Stimulated activated CD8-positive, alpha-beta memory T cell treated with anti-CD3 and anti-CD28 coated beads, Interleukin-2, amount 100 ng/mL, for 1 hour (primary cell): ENCODE measurements around the gene CAMKMT.
"Not testable (repeated sequence)": the region's sequence is repeated elsewhere in the genome, so short reads cannot be mapped to it uniquely, and the experiment has no call there.

Experiments
- DNase-seq, 2 donors: peaks; one replicate each; pipeline ENCODE4 v3.0.0-alpha.2; 2020; ENCODE audit warnings: low read depth in 2 of 2

The CAMKMT gene

DNA sequence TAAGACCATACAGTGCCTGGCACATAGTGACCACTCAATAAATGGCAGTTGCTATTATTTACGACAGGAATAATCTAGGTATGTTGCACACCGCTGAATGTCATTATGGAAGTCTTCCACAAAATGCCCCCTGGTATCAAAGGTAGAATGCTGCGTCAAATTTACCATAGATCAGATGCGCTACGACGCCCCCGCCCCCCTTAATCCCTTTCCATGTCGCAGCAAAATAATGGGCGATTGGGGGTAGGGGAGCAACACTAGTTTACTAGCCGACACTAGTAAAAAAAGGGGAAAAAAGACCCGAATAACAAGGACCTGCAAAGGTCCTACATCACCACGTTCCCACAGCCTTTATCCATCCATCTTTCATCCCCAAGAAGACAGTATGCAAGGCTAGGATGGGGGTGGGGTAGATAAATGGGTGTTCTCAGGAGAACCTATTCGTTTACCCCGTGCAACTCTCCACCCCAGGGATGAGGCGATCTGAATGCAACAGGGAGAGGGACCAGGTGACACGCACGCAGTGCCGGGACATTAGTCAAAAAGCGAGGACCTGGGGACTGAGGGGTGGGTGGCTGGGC, 908 bp upstream of the CAMKMT start:
- peak in 1 of 2 donors; percentile 3 for DNase-seq

- DNase-seq = peak; percentile 4 to 22
Observed at GRCh38 chr2:44362207-44363015, 664 bp downstream of the CAMKMT start.

- DNase-seq = no peak
Observed at GRCh38 chr2:44364604-44365003, 2.9 kb downstream of the CAMKMT start.

DNA sequence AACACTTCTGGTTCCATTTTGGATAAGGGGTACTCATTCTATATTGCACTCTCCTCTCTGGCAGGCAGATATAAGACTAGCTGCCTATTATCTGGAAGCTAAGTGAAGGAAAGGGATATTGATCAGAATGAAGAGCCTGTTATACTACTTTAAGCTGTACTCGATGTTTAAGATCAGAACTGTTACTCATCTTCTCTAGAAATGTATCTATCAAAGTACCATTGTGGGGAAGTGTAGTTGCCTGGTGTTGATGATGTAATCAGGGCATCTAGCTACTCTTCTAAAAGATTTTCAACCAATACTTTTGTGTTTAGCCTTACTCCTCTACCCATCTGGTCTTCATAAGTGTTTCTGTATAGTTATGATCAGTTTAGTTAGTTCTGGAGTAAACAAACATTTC, 5.8 kb downstream of the CAMKMT start:
- DNase-seq = no peak

- no peak for DNase-seq
Observed at GRCh38 chr2:44369392-44369791, 7.6 kb downstream of the CAMKMT start.

DNA sequence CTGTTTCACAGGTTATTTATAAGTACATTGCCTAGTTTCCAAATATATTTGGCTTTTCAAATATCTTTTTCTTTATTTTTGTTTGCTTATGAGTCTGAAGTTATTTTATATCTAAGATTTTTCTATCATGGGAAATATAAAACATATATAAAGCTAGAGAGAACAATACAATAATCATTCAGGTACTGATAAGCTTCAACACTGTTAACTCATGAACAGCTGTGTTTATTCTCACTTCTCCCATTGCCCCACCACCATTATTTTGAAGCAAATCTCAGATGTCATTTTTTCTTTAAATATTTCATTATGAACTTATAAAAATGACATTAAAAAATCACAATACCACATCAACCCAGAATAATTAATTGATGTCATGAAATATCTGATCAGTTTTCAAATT, 9.7 kb downstream of the CAMKMT start:
- DNase-seq = no peak

GRCh38 chr2:44372246-44372645, 10.5 kb downstream of the CAMKMT start:
- DNase-seq = no peak

DNA sequence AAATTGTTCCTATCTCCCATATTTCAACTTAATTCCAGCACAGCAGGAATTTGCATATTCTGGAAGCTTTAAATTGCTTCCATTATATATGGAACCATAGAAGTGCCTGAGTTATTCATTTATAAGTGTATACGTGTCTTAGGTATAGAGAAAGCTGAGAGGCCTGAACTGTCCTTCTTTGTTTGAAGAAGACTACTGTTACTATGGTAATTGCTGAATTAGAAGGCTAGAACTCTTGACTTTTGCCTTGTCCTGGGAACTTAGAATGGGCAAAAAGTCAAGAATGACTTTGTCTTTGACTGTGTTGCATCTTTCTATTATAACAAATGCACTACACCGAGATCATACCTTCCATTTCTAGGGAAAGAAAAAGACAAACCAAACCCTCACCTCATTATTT, 15.7 kb downstream of the CAMKMT start:
- DNase-seq = no peak

DNA sequence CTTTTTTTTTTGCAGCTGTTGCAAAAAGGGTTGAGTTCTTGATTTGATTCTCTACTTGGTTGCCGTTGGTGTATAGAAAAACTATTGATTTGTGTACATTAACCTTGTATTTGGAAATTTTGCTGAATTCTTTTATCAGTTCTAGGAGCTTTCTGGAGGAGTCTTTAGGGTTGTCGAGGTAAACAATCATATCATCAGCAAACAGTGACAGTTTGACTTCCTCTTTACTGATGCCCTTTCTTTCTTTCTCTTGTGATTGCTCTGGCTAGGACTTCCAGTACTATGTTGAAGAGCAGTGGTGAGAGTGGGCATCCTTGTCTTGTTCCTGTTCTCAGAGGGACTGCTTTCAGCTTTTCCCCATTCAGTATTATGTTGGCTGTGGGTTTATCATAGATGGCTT, 23.5 kb downstream of the CAMKMT start:
- not testable (repeated sequence) for DNase-seq

GRCh38 chr2:44388877-44389276, 27.1 kb downstream of the CAMKMT start:
- DNase-seq = no peak

DNA sequence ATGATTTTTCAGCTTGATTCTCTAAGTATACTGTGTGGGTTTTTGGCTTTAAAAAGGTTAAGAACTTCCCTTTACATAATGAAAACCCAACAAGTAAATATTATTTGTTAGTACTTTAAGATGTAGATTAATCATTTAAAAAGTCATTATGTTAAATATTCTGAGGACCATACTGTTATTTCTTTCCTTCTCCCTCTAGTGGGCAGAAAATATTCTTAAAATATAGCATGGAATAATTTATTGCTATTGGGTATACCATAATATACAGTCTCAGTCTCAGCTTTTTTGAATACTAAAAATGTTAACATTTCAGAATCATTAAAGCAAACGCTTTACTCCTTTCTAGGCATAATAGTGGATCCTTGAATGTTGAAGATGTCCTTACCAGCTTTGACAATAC, 28.1 kb downstream of the CAMKMT start:
- DNase-seq = no peak

DNA sequence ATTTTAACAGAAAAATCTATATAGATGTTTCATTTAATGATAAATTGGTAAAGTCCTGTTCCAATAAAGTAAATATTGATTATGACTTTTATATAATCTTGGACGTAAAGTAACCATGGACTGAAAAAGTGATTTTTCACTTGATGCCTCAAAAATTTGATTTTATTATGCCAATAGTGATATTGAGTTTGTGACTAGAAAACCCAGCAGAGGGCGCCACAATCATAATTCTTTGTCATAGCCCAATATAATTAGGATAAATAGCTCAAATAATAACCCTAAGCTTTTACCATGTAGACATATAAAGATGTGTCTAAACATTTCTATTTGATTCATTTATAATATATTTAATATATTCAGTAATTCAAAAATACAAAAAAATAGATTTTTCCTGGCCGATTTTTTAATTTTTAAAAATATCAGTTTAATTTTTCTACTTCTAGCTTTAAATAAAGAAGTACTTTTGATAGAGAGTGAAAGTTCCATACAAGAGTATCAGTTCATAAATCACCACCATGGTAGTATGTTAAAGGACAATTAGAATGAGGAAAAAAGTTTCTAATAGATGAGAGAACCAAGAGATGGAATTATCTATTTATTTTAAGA, 30.7 kb downstream of the CAMKMT start:
- peak in 1 of 2 donors; percentile 12 for DNase-seq

GRCh38 chr2:44397447-44398175, 35.9 kb downstream of the CAMKMT start:
- DNase-seq = no peak

GRCh38 chr2:44398243-44398897, 36.6 kb downstream of the CAMKMT start:
- DNase-seq = no peak

DNA sequence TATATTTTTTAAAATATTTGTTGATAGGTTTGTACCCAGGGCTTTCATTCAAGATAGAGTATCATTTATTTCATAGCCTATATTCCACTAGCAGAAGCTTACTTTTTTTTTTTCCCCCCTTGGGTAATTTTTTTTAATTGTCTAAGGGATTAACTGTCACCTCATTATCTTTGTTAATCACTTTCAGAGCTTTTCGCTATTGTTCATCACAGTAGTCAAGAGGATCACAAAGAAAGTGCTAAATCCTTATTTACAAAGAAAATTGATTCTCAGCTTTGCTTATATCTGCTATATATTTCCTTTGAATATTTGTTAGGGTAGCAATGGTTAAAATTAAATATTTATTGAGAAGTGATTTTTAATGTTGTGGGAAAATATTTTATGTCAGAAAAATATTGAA, 59.0 kb downstream of the CAMKMT start:
- DNase-seq = no peak

DNA sequence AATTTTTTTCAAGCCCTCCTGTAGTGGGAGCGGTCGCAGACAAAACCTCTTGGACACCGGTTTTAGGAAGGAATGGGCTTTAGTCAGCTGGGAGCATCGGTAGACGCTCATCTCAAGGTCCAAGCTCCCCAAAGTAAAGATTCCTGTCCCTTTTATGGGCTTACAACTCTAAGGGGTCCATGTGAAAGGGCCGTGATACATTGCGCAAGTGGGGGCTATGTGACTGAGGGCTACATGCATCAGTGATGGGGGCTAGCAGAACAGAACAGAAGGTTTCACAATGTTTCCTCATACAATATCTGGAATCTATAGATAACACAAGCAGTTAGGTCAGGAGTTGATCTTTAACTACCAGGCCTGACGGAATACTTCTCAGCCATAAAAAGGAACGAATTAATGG, 62.5 kb downstream of the CAMKMT start:
- no peak for DNase-seq

- DNase-seq = no peak
Observed at GRCh38 chr2:44429034-44429433, 67.3 kb downstream of the CAMKMT start.

GRCh38 chr2:44430342-44430741, 68.6 kb downstream of the CAMKMT start:
- DNase-seq = no peak

DNA sequence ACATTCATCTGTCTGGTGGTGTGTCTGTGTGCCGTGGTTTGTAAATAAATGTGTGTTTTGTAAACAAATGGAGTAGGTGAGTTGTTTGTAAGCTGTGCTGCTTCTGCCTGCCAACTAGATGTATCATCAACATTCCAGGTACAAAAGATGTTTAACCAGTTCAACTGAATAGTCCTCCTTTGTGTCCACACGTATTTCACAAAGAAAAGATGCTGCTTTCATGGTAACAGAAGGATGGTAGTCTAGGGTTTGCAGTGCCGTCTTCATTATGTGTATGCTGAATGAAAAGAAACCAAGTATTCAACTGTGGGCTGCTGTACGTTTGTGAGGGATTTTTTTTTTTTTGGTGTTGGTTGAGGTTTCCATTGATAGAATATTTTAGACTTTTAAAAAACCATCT, 72.1 kb downstream of the CAMKMT start:
- DNase-seq = no peak

DNA sequence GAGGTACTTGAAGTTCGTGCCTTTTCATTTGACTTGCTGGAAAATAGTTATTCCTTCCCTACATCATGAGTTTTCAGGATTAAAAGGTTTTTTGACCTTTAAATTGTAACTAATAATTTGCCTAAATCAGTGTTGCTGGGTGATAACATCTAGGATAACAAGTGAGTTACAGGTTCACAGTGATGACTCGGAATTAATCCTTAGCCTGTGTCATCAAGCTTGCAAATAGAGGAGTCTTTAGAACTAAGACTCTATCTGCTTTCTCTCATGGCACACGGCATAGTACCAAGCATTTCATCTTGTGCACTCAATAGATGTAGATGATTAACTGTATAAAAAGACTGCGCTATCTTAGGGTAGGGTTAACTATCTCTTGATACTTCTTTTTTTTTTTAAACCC, 79.5 kb downstream of the CAMKMT start:
- no peak for DNase-seq

DNA sequence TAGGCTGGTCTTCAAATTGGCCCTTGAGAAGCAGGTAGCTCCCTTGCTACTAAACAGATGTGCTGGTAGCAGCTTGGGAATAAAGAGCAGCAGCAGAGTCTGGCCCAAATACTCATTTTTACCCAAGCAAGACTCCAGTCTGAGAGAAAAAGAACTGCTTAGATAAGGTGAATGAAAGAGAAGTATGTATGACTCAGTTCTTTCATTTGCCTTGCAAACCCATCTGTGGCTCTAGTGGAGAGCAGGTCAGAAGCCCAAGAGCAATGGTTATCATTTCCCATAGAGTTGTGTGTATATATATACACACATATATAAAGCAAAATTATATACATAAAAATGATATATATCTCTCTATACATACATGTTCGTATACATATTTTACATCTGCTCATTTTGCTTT, 80.3 kb downstream of the CAMKMT start:
- no peak for DNase-seq

GRCh38 chr2:44443517-44443916, 81.8 kb downstream of the CAMKMT start:
- no peak for DNase-seq
